Osteocyte (in vitro differentiated cells): ENCODE data around the gene USP53. TPM values are rescaled to one million over a fixed set of nuclear protein-coding genes. Genes with fewer than 3 reads are reported as not detected.
"Not testable (repeated sequence)": the region's sequence is repeated elsewhere in the genome, so short reads cannot be mapped to it uniquely, and the experiment has no call there.

ENCODE experiments used
- DNase-seq: peaks from one replicate; pipeline ENCODE4 v3.0.0; 2021; ENCODE audit warnings: mixed read lengths; ENCODE audit not compliant: unreplicated experiment; ENCODE audit errors: extremely low spot score
- H3K27ac Mint-ChIP-seq: one replicate; pipeline ENCODE4 v1.8.0; 2021; ENCODE audit warnings: mild to moderate bottlenecking, mixed read lengths; ENCODE audit not compliant: unreplicated experiment
- H3K27me3 Mint-ChIP-seq: one replicate; pipeline ENCODE4 v1.8.0; 2021; ENCODE audit warnings: mixed read lengths; ENCODE audit not compliant: unreplicated experiment
- H3K36me3 Mint-ChIP-seq: one replicate; pipeline ENCODE4 v1.8.0; 2021; ENCODE audit warnings: mixed read lengths; ENCODE audit not compliant: unreplicated experiment
- H3K4me1 Mint-ChIP-seq: one replicate; pipeline ENCODE4 v1.8.0; 2021; ENCODE audit warnings: mixed read lengths; ENCODE audit not compliant: unreplicated experiment
- H3K4me3 Mint-ChIP-seq: one replicate; pipeline ENCODE4 v1.8.0; 2021; ENCODE audit warnings: mild to moderate bottlenecking, moderate library complexity, mixed read lengths; ENCODE audit not compliant: unreplicated experiment
- H3K9me3 Mint-ChIP-seq: one replicate; pipeline ENCODE4 v1.8.0; 2021; ENCODE audit warnings: mixed read lengths; ENCODE audit not compliant: unreplicated experiment
- CTCF ChIP-seq: fragments of 200-600 bp; sonication (generic); IDR thresholded peaks from 2 replicates; pipeline ENCODE4 v1.5.0; 2021; ENCODE audit warnings: antibody characterized with exemption, mild to moderate bottlenecking, moderate library complexity
- total RNA-seq: library from RNA; stranded (reverse); gene quantifications from 2 replicates; pipeline ENCODE4 v1.2.1, GENCODE V29; 2021

Gene USP53
- total RNA-seq, 1 donor from 2014 or later: 15.5 TPM

GRCh38 chr4:119329835-119330620 is 117.5 kb downstream of the USP53 start:
- DNase-seq: no peak
- Mint-ChIP-seq H3K9me3 (no peaks in the 10 kb centered on the region), H3K4me3 (no peak overlapping the region), H3K4me1 (peaks cover 2% of the 10 kb centered on the region), H3K27ac (no peak overlapping the region), H3K27me3 (peaks cover 1% of the 10 kb centered on the region), H3K36me3 (no peaks in the 10 kb centered on the region)
- no peak for TF ChIP-seq CTCF

GRCh38 chr4:119336332-119336979 is 123.9 kb downstream of the USP53 start:
- DNase-seq, H3K36me3 Mint-ChIP-seq, H3K27me3 Mint-ChIP-seq, H3K9me3 Mint-ChIP-seq, H3K4me3 Mint-ChIP-seq: not testable (repeated sequence)
- Mint-ChIP-seq H3K27ac (peak overlapping the region; percentile 92), H3K4me1 (peaks cover 28% of the 10 kb centered on the region)

- Mint-ChIP-seq H3K9me3 (no peaks in the 10 kb centered on the region), H3K27ac (peak overlapping the region; percentile 92), H3K4me1 (peaks cover 28% of the 10 kb centered on the region), H3K27me3 (no peaks in the 10 kb centered on the region), H3K36me3 (peaks cover 1% of the 10 kb centered on the region), H3K4me3 (no peak overlapping the region)
- TF ChIP-seq CTCF: no peak
- no peak for DNase-seq
Measured at GRCh38 chr4:119337010-119337409, 124.5 kb downstream of the USP53 start.

- H3K9me3 Mint-ChIP-seq, H3K4me3 Mint-ChIP-seq, H3K27me3 Mint-ChIP-seq, H3K36me3 Mint-ChIP-seq, DNase-seq, H3K27ac Mint-ChIP-seq: not testable (repeated sequence)
- H3K4me1 Mint-ChIP-seq: peaks cover 28% of the 10 kb centered on the region
Measured at GRCh38 chr4:119339895-119340294, 127.4 kb downstream of the USP53 start.

- not testable (repeated sequence) for H3K27ac Mint-ChIP-seq, H3K4me1 Mint-ChIP-seq, H3K36me3 Mint-ChIP-seq, H3K9me3 Mint-ChIP-seq, DNase-seq, H3K4me3 Mint-ChIP-seq, H3K27me3 Mint-ChIP-seq
Measured at GRCh38 chr4:119343293-119343692, 130.8 kb downstream of the USP53 start.

Other genes starting within 250 kb of the USP53 start
- not detected in 2 replicates for gene MYOZ2, start 76.9 kb upstream of the USP53 start, total RNA-seq
- 0.13 TPM in 1 of 2 replicates, not detected in the other for gene FABP2, start 109.4 kb downstream of the USP53 start, total RNA-seq